Measurements from ENCODE around the gene GAL3ST1.
"Not testable (repeated sequence)": the region's sequence is repeated elsewhere in the genome, so short reads cannot be mapped to it uniquely, and the experiment has no call there.

The GAL3ST1 gene

GRCh38 chr22:30596886-30597285 is 22.4 kb upstream of the GAL3ST1 start:
- H3K9me3 ChIP-seq = no peaks in the 10 kb centered on the region
- no peaks in the 10 kb centered on the region for H3K36me3 ChIP-seq
- H3K27ac ChIP-seq = no peak overlapping the region
- H3K4me3 ChIP-seq (ENCODE audit: low read depth in 1 of 2, low read length in 1 of 2) = no peak overlapping the region
- peaks cover 3 to 4% of the 10 kb centered on the region in 2 experiments for H3K4me1 ChIP-seq (ENCODE audit: control insufficient read depth in 1 of 2, insufficient read depth in 1 of 2, low read depth in 1 of 2, low read length in 1 of 2)
- TF ChIP-seq, protein P1, sequence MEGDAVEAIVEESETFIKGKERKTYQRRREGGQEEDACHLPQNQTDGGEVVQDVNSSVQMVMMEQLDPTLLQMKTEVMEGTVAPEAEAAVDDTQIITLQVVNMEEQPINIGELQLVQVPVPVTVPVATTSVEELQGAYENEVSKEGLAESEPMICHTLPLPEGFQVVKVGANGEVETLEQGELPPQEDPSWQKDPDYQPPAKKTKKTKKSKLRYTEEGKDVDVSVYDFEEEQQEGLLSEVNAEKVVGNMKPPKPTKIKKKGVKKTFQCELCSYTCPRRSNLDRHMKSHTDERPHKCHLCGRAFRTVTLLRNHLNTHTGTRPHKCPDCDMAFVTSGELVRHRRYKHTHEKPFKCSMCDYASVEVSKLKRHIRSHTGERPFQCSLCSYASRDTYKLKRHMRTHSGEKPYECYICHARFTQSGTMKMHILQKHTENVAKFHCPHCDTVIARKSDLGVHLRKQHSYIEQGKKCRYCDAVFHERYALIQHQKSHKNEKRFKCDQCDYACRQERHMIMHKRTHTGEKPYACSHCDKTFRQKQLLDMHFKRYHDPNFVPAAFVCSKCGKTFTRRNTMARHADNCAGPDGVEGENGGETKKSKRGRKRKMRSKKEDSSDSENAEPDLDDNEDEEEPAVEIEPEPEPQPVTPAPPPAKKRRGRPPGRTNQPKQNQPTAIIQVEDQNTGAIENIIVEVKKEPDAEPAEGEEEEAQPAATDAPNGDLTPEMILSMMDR (IDR thresholded peaks at IDR 0.05) = no peak
- H3K27me3 ChIP-seq = peaks cover 30% of the 10 kb centered on the region

DNA sequence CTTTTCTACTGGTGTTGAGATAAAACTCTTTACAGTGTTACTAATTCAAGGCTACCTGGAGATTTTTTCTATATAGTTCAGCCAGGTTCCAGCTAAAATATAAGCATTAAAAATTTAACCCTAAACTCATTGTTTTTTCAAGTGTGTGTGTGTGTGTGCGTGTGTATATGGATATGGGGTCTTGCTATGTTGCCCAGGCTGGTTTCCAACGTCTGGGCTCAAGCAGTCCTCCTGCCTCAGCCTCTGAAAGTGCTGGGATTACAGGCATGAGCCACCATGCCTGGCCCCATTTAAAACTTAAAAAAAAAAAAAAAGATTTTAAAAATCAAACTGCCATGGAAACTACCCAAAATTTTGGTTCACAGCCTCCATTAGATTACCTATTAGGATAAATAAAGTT is 21.7 kb upstream of the GAL3ST1 start:
- Histone ChIP-seq H3K4me3 (ENCODE audit: low read depth in 1 of 2, low read length in 1 of 2) (no peak overlapping the region), H3K27me3 (peaks cover 30% of the 10 kb centered on the region), H3K27ac (no peak overlapping the region), H3K9me3 (no peaks in the 10 kb centered on the region), H3K36me3 (no peaks in the 10 kb centered on the region), H3K4me1 (ENCODE audit: control insufficient read depth in 1 of 2, insufficient read depth in 1 of 2, low read depth in 1 of 2, low read length in 1 of 2) (peaks cover 7 to 10% of the 10 kb centered on the region in 2 experiments)
- TF ChIP-seq, protein P1 (IDR thresholded peaks at IDR 0.05) = no peak

DNA sequence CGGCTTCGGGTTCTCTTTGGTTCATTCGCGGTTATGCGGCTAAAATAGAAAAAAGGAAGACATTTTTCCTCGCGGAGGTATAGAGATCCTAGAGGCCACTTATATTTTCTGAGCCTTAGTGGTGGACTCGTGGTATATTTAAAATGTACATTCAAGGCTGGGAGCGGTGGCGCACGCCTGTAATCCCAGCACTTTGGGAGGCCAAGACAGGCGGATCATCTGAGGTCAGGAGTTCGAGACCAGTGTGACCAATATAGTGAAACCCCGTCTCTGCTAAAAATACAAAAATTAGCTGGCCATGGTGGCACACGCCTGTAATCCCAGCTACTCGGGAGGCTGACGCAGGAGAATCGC is 17.9 kb upstream of the GAL3ST1 start:
- H3K9me3 ChIP-seq = not testable (repeated sequence)
- peaks cover 12% of the 10 kb centered on the region for H3K36me3 ChIP-seq
- H3K27me3 ChIP-seq = peaks cover 30% of the 10 kb centered on the region
- H3K27ac ChIP-seq = peak overlapping the region; percentile 83
- H3K4me1 ChIP-seq (ENCODE audit: control insufficient read depth in 1 of 2, insufficient read depth in 1 of 2, low read depth in 1 of 2, low read length in 1 of 2) = peaks cover 11 to 13% of the 10 kb centered on the region in 2 experiments
- peak overlapping the region; percentile 63 for H3K4me3 ChIP-seq (ENCODE audit: low read depth in 1 of 2, low read length in 1 of 2)

- H3K4me3 ChIP-seq (ENCODE audit: low read depth in 1 of 2, low read length in 1 of 2) = peak within 1 kb of the TSS; percentile 63
- H3K27ac ChIP-seq = peak within 1 kb of the TSS; percentile 83
- TF ChIP-seq, protein P1 (IDR thresholded peaks at IDR 0.05) = no peak
- H3K4me1 ChIP-seq (ENCODE audit: control insufficient read depth in 1 of 2, insufficient read depth in 1 of 2, low read depth in 1 of 2, low read length in 1 of 2) = peaks cover 11 to 13% of the 10 kb centered on the region in 2 experiments
- H3K36me3 ChIP-seq = peaks cover 17% of the 10 kb centered on the region
- no peaks in the 10 kb centered on the region for H3K9me3 ChIP-seq
- H3K27me3 ChIP-seq = peaks cover 30% of the 10 kb centered on the region
Observed at GRCh38 chr22:30591588-30592359, 17.3 kb upstream of the GAL3ST1 start, which contains the start of gene PES1. PES1 (minus strand) TSS chr22:30591910; CDS start chr22:30591833, 77 bp downstream.

DNA sequence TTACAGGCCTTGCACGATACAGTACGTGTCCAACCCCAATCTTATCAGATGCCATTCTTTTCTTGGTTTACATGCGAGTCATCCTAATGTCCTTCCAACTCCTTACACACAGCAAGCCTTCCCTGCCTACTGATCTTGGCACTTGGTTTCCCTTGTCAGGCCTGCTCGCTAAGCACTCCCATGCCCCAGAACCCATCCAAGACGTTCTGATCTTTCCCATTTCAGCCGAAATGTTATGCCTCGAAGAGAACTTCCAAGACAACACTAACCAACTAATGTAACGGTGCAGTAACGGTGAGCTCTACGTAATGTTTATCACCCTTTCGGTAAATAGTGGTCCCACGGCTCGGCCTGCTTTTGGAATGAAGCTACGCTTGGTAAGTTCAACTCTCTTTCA is 16.7 kb upstream of the GAL3ST1 start:
- Histone ChIP-seq H3K27ac (peak overlapping the region; percentile 83), H3K27me3 (peaks cover 30% of the 10 kb centered on the region), H3K36me3 (peaks cover 23% of the 10 kb centered on the region), H3K4me3 (ENCODE audit: low read depth in 1 of 2, low read length in 1 of 2) (peak overlapping the region; percentile 63), H3K4me1 (ENCODE audit: control insufficient read depth in 1 of 2, insufficient read depth in 1 of 2, low read depth in 1 of 2, low read length in 1 of 2) (peaks cover 11 to 13% of the 10 kb centered on the region in 2 experiments), H3K9me3 (no peaks in the 10 kb centered on the region)
- TF ChIP-seq, protein P1 (IDR thresholded peaks at IDR 0.05) = no peak

GRCh38 chr22:30586414-30586813 is 11.9 kb upstream of the GAL3ST1 start:
- TF ChIP-seq, protein P1 (IDR thresholded peaks at IDR 0.05) = no peak
- Histone ChIP-seq H3K4me3 (ENCODE audit: low read depth in 1 of 2, low read length in 1 of 2) (no peak overlapping the region), H3K27me3 (no peaks in the 10 kb centered on the region), H3K36me3 (peaks cover 65% of the 10 kb centered on the region), H3K9me3 (no peaks in the 10 kb centered on the region), H3K4me1 (ENCODE audit: control insufficient read depth in 1 of 2, insufficient read depth in 1 of 2, low read depth in 1 of 2, low read length in 1 of 2) (peaks cover 6% of the 10 kb centered on the region in 2 experiments), H3K27ac (no peak overlapping the region)

Measured in neutrophil (primary cell).